ENCODE results near the gene PDYN.

PDYN gene

GRCh38 chr20:1975291-1975690, 18.6 kb downstream of the PDYN start:
- TF ChIP-seq POLR2A (IDR thresholded peaks at IDR 0.05; ENCODE audit: low read depth, low read length), result no peak
- no peak for FAIRE-seq
- no peak for DNase-seq (ENCODE audit: insufficient read length, low spot score)

- FAIRE-seq, result no peak
- DNase-seq (ENCODE audit: insufficient read length, low spot score), result no peak
- no peak for TF ChIP-seq POLR2A (IDR thresholded peaks at IDR 0.05; ENCODE audit: low read depth, low read length)
These were observed 20.0 kb downstream of the PDYN start for GRCh38 chr20:1973601-1974440.

GRCh38 chr20:1971893-1972586, 21.8 kb downstream of the PDYN start:
- TF ChIP-seq POLR2A (IDR thresholded peaks at IDR 0.05; ENCODE audit: low read depth, low read length), result no peak
- FAIRE-seq (no peak), DNase-seq (ENCODE audit: insufficient read length, low spot score) (no peak)

- DNase-seq (ENCODE audit: insufficient read length, low spot score), result no peak
- no peak for FAIRE-seq
- TF ChIP-seq POLR2A (IDR thresholded peaks at IDR 0.05; ENCODE audit: low read depth, low read length), result no peak
These were observed 24.9 kb downstream of the PDYN start for GRCh38 chr20:1968964-1969363.

- DNase-seq (ENCODE audit: insufficient read length, low spot score) (peak; percentile 67), FAIRE-seq (no peak)
- TF ChIP-seq POLR2A (IDR thresholded peaks at IDR 0.05; ENCODE audit: low read depth, low read length), result no peak
These were observed 28.1 kb downstream of the PDYN start for GRCh38 chr20:1965520-1966351.

- no peak for TF ChIP-seq POLR2A (IDR thresholded peaks at IDR 0.05; ENCODE audit: low read depth, low read length)
- DNase-seq (ENCODE audit: insufficient read length, low spot score), result no peak
- FAIRE-seq, result no peak
These were observed 29.0 kb downstream of the PDYN start for GRCh38 chr20:1964659-1965405.

GRCh38 chr20:1964061-1964460, 29.8 kb downstream of the PDYN start:
- TF ChIP-seq POLR2A (IDR thresholded peaks at IDR 0.05; ENCODE audit: low read depth, low read length), result no peak
- FAIRE-seq (no peak), DNase-seq (ENCODE audit: insufficient read length, low spot score) (no peak)

- no peak for FAIRE-seq
- no peak for DNase-seq (ENCODE audit: insufficient read length, low spot score)
- no peak for TF ChIP-seq POLR2A (IDR thresholded peaks at IDR 0.05; ENCODE audit: low read depth, low read length)
These were observed 32.5 kb downstream of the PDYN start for GRCh38 chr20:1961374-1961773.

GRCh38 chr20:1959156-1959555, 34.7 kb downstream of the PDYN start:
- TF ChIP-seq POLR2A (IDR thresholded peaks at IDR 0.05; ENCODE audit: low read depth, low read length), result no peak
- no peak for DNase-seq (ENCODE audit: insufficient read length, low spot score)
- no peak for FAIRE-seq

- FAIRE-seq, result no peak
- TF ChIP-seq POLR2A (IDR thresholded peaks at IDR 0.05; ENCODE audit: low read depth, low read length), result no peak
- DNase-seq (ENCODE audit: insufficient read length, low spot score), result no peak
These were observed 35.4 kb downstream of the PDYN start for GRCh38 chr20:1958426-1958825.

- DNase-seq (ENCODE audit: insufficient read length, low spot score) (no peak), FAIRE-seq (no peak)
- TF ChIP-seq POLR2A (IDR thresholded peaks at IDR 0.05; ENCODE audit: low read depth, low read length), result no peak
These were observed 38.6 kb downstream of the PDYN start for GRCh38 chr20:1955217-1955616.

GRCh38 chr20:1953621-1954020, 40.2 kb downstream of the PDYN start:
- TF ChIP-seq POLR2A (IDR thresholded peaks at IDR 0.05; ENCODE audit: low read depth, low read length), result no peak
- FAIRE-seq (no peak), DNase-seq (ENCODE audit: insufficient read length, low spot score) (no peak)

GRCh38 chr20:1952737-1953530, 40.9 kb downstream of the PDYN start:
- no peak for TF ChIP-seq POLR2A (IDR thresholded peaks at IDR 0.05; ENCODE audit: low read depth, low read length)
- FAIRE-seq, result no peak
- no peak for DNase-seq (ENCODE audit: insufficient read length, low spot score)
